Peyer's patch (tissue), 4 donors: ENCODE results near the gene TPRN.

Source experiments
- POLR2A ChIP-seq, 2 donors: fragments of 450-650 bp; IDR thresholded peaks; one replicate each; pipeline ENCODE4 v1.5.1; 2017; ENCODE audit warnings: antibody characterized with exemption in 2 of 2, mild to moderate bottlenecking in 2 of 2, moderate library complexity in 2 of 2
- TF ChIP-seq, protein P1 (sequence below), 6 experiments: fragments of 450-650 bp in 4 of 6; fragments of 200-600 bp in 2 of 6; sonication (generic) in 1 of 6; IDR thresholded peaks; one replicate each; pipeline ENCODE4 v1.5.1; 2017 to 2019; ENCODE audit warnings: antibody characterized with exemption in 6 of 6, mild to moderate bottlenecking in 3 of 6, moderate library complexity in 1 of 6

DNA sequence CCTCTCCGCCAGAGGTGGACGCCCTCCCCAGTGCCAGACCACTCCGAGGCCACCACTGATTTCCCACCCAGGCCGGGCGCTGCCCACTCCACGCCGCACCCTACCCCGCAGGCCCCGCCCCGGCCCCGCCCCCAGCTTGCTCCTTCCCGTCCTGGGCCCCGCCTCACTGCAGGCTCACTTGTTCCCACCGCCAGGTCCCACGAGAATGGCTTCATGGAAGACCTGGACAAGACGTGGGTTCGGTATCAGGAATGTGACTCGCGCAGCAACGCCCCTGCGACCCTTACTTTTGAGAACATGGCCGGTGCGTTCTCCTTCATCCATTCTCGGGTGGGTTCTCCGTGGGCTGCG lies 37.2 kb downstream of the TPRN start:
- TF ChIP-seq POLR2A (IDR thresholded peaks at IDR 0.05) = no peak
- TF ChIP-seq, protein P1, sequence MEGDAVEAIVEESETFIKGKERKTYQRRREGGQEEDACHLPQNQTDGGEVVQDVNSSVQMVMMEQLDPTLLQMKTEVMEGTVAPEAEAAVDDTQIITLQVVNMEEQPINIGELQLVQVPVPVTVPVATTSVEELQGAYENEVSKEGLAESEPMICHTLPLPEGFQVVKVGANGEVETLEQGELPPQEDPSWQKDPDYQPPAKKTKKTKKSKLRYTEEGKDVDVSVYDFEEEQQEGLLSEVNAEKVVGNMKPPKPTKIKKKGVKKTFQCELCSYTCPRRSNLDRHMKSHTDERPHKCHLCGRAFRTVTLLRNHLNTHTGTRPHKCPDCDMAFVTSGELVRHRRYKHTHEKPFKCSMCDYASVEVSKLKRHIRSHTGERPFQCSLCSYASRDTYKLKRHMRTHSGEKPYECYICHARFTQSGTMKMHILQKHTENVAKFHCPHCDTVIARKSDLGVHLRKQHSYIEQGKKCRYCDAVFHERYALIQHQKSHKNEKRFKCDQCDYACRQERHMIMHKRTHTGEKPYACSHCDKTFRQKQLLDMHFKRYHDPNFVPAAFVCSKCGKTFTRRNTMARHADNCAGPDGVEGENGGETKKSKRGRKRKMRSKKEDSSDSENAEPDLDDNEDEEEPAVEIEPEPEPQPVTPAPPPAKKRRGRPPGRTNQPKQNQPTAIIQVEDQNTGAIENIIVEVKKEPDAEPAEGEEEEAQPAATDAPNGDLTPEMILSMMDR (IDR thresholded peaks at IDR 0.05) = no peak
